Activated CD4-positive, alpha-beta T cell treated with anti-CD3 and anti-CD28 coated beads, Interleukin-2, Interleukin-6, amounts not matched to agents 100 ng/mL and 50 ng/mL, durations not matched to agents 16 hours and 8 hours (primary cell): Measurements from ENCODE around the gene MTMR2.
A peak's percentile ranks its signal among the peaks of the same experiment; 100 is the strongest.

ENCODE experiments used
- DNase-seq: peaks from one replicate; pipeline ENCODE4 v3.0.0-alpha.2; 2020

MTMR2 gene

DNA sequence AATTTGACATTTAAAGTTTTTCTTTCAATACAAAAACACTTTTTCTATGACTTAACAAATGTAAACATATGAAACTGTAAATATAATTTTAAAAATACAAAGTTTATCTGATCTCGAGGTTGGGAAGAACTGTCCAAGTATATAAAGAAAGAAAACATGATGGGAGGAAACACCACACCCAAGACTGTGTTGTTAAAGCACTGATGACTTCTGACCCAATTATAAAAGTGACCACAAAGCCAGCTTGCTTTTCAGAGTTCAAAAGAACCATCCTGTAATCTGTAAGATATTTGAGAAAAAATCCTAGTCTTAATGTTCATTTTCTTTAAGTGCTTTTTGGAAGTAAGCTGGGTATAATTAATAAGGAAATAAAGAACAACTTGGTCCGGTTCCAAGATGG lies 118.0 kb downstream of the MTMR2 start:
- DNase-seq, result no peak

DNA sequence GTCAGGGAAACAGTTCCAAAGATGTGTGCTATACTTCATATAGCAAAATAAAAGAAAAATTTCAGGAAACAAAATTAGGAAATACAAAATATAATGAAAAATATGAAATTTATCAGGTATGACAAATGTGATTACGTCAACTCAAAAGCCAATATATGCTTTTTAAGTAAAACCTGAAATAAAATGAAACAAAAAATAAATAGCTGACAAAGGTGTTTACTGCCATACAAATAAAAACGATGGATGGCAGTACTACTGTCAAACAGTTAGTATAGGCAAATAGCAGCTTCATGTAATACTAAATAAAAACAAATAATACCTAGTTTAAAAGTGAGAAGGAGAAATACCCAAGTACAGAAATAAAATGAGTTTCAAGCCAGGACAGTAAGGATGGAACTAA lies 119.9 kb downstream of the MTMR2 start:
- DNase-seq, result no peak

DNA sequence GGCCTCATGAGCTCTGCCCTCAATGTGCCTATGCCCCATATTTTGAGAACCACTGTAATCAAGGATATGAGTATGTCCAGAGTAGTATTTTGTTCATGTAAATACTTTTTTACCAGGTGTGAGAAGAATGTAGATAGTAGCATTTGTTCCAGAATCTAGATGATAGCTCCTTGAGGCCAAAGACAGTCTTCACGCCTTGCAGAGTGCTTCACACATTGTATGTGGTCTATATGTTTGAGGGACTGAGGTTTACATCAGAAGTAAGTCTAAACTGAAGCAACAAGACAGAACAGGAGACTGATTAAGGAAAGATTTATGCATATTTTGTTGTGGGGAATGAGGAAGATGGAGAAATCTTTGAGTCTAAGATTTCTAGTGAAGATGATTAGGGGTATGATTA lies 121.1 kb downstream of the MTMR2 start:
- no peak for DNase-seq

DNA sequence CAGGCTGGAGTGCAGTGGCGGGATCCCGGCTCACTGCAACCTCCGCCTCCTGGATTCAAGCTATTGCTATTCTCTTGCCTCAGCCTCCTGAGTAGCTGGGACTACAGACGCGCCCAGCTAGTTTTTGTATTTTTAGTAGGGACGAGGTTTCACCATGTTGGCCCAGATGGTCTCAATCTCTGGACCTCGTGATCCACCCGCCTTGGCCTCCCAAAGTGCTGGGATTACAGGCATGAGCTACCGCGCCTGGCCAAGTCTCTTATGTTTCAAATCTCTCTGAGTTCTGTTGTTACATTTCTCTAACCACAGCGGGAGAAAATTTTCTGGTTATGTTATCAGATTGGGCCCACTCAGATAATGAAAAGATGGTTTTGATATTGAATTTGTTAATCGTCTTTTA lies 123.5 kb downstream of the MTMR2 start:
- DNase-seq, result no peak

DNA sequence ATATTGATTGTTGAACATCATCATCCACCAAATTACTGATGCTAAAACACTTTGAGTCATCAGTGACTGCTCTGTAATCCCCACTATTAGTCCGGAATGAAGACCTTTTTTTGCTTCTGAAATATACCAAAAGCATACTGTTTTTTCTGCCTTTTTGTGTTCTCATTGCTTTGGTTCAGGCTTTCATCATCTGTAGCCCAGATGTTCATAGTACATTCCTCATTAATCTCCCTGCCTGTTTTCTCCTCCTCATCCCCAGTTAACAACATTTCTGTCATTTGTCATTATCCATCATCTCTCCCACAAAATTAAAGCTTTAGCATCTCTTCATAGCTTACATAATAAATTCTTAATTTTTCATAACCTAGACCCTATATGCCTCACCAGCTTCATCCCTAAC lies 124.4 kb downstream of the MTMR2 start:
- no peak for DNase-seq

DNA sequence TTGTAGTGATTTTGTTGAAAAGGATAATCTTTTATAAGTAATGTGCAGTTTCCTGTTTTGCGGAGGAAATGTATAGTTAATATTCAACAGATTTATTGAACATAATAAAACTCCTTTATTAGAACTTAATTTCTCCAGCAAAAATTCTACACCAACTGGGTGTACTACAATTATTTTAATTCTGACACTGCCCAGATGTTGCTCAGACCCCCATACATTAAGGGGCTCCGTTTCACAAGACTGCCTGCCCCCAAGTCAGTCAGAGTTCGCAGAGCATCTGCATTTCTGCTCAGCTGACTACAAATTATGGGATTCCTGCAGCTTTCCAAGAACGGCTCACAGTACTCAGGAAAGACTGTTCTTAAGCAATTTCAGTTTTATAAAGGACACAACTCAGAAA lies 127.4 kb downstream of the MTMR2 start:
- no peak for DNase-seq

DNA sequence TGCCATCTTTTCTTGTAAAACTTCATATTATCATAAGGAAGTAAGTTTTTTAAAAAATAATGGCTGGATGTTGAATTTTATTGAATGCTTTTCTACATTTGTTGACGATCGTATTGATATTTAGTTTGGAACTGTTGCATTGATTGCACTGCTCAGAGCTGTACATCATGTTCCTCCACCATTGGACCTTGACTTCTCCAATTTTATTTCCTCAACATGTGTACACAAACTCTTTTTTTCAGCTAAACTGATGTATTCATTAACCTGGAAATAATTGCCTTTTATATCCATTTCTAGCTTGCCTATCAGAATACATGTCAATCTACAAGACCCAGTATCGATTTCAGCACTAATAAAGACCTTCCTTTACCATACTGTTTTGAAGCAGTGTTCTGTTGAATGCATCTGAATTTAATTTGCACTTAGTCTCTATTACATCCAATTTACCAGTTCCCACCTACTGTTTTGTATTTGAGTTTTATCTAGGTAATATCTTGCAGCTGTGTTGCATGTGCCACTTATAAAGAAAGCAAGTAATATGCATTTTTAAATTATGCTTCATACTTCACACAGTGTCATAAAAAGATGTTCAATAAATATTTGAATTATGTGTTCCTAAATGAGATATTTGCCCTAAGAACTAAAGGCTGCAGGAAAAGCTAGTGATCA lies 128.1 kb downstream of the MTMR2 start:
- DNase-seq, result no peak

DNA sequence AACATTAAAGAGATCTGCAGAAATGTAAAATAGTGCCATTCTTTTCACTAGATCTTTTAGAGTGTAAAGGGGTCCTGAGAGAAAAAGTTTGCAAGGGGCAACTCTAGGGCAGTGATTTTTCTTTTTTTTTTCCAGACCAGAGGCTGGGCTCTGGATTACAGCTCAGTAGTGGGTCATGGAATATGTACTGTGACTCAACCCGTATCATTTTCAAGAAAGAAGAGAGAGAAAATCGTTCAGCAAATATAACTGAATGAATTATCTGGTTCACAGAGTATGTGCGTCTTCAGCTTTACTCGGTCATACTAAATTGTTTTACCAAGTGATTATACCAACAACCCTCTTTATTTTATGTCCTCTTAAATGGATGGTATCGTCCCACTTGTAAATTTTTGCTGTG lies 129.8 kb downstream of the MTMR2 start:
- no peak for DNase-seq

DNA sequence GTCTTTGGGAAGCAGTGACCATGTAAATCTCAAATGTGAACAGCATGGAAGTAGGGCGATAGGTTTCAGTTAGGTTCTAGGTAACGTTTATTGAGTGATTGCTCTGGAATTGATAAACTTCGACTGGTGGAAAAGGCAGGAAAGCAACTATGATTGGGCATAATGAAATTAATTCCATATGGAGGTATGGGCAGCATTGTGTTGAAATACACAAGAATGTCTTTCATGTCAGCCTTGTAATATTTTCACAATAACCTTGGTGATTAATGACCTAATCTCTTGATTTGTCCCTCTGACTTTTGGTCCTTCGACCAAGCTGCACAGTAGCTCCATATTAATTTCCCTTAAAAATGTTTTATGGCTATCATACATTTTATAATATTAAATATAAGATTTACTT lies 130.8 kb downstream of the MTMR2 start:
- DNase-seq, result no peak

DNA sequence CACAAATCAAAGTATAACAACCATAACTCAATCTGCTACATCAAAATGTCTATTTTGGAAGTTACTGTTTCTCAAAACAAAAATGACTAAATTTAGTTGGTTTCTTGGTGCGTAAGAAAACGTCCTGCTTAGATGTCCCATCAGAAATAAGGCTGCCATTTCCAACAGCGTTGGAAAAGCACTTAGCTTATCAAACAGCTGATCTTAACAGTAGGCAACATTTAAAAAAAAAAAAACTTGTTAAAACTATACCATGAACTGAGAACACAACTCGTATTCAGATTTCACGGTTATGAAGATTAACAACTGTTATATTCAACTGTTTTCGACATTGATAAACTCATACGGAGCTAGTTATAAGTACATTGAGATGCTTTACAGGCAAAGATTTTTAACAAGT lies 131.2 kb downstream of the MTMR2 start:
- DNase-seq, result no peak

DNA sequence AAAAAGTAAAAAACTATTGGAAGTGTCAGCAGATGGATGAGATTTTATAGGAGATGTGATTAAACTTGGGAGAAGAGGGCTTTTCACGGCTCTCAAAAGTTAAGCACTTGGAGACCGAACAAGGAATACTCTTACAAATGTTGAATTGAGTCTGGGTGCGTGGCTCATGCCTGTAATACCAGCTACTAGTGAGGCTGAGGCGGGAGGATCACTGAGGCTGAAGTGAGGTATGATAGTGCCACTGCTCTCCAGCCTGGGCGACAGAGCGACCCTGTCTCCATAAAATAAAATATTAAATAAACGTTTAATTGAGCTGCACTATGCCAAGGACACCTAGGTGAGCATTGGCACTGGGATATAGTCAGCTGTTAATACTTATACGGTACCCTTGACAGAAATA lies 131.7 kb downstream of the MTMR2 start:
- no peak for DNase-seq

DNA sequence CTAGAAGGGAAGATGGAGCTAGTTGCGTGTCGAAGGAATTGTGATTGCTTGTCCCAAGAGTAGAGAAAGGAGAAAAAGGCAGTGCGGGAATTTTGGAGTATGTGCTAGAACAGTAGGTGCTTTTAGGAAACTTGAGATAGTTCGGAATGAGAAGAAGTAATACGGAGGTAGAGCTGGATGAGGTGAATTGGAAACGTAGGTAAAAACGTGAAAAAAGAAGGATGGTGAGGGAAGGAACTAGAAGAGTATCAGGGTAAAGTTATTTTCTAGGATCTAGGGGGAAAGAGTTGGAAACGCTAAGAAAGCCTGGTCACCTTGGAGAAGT lies 132.2 kb downstream of the MTMR2 start:
- no peak for DNase-seq

DNA sequence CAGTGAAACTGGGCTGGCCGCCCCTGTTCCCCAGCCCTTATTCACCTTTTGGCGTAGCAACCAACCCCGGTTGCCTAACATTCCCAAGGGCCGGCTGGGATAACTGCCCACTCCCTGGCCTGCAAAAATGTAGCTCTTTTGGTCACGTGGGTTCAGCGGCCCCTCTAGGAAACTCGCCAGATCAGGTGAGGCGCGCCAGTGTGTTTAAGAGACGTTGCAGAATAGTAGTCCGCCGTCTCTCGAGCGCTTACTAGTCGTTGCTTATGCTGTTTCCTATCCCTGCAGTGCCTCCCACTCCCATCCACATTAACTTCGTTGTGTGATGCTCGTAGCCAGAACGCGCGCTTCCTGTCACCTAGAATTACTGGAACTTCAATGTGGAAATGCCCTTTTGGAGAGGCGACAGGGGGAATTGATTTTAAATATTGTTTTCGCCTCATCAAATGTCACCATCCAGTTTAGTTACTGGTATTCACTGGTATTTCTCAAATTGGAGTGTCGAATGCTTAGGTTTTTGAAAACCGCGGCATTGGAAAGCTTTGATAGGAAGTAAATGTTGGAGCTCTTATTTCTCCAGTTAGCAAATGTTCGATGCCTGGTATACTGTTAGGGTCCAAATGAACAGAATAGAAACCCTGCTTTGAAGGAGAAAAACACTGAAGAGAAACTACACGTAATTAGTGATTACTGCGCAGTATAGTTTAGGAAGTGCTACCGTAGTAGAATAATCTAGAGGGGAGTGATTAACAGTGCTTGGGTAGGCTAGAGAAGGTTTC lies 132.8 kb downstream of the MTMR2 start:
- DNase-seq, result peak; percentile 68

DNA sequence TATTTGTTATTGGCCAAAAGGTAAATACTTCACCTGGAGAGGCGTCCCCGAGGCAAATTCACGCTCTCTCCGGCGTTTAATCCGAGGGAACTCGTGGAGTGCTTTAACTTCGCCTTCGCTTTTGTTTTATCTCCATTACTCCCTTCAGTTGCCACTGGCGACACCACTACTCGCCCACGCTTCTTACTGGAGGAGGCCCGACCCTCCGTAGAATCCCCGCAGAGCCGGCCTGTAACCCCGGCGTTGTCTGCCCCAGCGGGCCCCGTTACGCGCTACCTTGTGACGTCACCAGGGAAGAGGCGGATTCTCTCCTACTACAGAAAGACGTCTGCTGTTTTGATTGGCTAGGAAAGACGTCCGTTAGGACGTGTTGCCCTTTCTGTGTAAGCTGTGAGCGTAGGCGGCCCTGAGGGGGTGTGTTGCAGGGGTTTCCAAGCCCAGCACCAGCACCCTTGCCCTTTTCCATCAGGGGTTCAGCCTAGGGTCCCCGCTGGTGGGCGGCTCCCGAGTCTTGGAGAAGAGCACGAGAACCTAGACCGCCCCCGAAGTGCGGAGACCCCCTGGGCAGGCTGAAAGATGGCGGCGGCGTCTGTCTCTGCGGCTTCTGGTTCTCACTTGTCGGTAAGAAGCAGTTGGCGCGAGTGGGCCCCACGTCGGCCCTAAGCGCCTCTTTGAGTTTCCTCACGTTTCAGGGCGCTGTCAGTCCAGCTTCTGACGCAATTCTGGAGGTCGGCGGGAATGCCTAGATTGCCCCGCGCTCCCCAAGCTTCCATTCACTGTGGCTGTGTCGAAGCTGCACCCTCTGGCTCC lies 133.6 kb downstream of the MTMR2 start, which contains the start of gene CEP57:
Gene CEP57, plus strand, starts transcription at position 376 of the 810 bp plus-strand sequence. Its CDS starts 201 bp downstream, at position 577.
- DNase-seq, result peak; percentile 98

DNA sequence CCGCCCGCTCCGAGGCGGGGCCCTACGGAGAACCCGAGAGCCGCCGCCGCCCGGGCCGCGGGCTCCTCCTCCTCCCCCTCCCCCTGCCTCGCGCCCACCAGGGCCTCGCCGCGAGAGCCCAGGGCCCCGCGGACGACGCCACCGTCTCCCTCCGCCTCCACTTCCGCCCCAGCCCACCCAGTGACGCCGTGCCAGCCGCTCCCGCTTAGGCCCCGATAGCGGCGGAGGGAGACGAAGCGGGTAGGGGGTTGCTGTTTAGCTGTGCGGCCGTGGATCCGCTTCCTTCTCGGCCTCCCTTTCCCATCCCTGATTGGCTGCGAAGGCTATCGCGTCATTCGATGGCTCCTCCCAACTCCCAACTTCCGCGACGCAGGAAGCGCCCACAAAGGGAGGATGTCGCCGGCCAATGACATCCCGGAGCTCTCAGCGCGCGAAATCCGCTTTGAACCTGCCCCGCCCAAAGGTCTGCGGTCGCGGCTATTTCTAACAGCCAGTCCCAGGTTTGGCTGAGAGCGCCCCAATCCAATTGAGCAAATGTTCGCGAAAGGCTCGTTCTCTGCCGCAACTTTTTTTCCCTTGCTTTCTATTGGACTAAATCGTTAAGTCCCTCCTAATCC lies 134.3 kb downstream of the MTMR2 start, which contains the start of gene FAM76B:
Gene FAM76B, minus strand, starts transcription at position 277 of the 617 bp plus-strand sequence. CDS start 304 bp downstream, outside the sequence.
- peak; percentile 98 for DNase-seq

DNA sequence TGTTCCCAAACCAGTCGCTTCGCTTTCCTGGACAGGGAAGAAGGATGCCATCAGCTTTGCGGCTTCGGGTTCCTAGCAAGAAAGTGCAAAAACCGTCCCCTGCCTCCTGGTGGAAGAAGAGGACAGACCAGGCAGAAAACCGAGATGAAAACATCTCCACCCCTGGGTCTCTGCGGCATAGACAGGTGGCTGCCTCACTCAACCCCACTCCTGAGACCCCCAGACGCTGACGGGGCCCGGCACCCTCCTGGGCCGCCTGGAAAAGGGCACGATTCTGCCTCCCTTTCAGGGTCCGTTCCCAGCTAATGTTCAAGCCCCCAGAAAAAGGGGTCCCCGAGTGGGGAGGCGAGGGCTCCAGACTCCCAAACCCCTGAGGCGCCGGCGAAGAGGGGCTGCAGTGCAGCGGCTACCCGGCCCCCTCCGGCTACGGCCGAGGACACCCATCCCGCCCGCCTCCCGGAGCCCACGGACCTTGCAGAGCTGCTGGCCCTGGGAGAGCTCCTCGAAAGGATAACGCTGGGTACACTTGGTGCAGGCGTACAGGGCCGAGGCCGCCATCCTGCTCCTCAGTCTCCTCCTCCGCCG lies 134.9 kb downstream of the MTMR2 start:
- peak; percentile 28 for DNase-seq
